Tibial artery (tissue), 4 donors: ENCODE data around the gene ELMO2.
A peak's percentile ranks its signal among the peaks of the same experiment; 100 is the strongest.

Experiments used
- DNase-seq, 2 donors: peaks; one replicate each; pipeline ENCODE4 v3.0.0-alpha.2; 2019
- H3K27ac ChIP-seq, 2 donors: fragments of 200-600 bp; sonication (generic) in 1 of 2; 1 replicate in 1 of 2; 2 replicates in 1 of 2; pipeline ENCODE4 v1.5.1; 2018 to 2019; ENCODE audit warnings: mild to moderate bottlenecking in 1 of 2
- H3K27me3 ChIP-seq, 2 donors: fragments of 200-600 bp; sonication (generic) in 1 of 2; one replicate each; pipeline versions ENCODE4 v1.5.1 to v1.6.0; 2016 to 2019
- H3K36me3 ChIP-seq, 3 donors: fragments of 200-600 bp; sonication (generic) in 2 of 3; one replicate each; pipeline ENCODE4 v1.5.1; 2016 to 2019; ENCODE audit warnings: mild to moderate bottlenecking in 2 of 3
- H3K4me1 ChIP-seq, 4 donors: fragments of 200-600 bp; sonication (generic) in 2 of 4; 1 replicate in 3 of 4; 2 replicates in 1 of 4; pipeline ENCODE4 v1.5.1; 2016 to 2019
- H3K4me3 ChIP-seq, 2 donors: fragments of 200-600 bp; sonication (generic) in 1 of 2; 1 replicate in 1 of 2; 2 replicates in 1 of 2; pipeline ENCODE4 v1.5.1; 2018 to 2019; ENCODE audit warnings: mild to moderate bottlenecking in 2 of 2
- H3K9me3 ChIP-seq, 3 donors: fragments of 200-600 bp; sonication (generic) in 1 of 3; one replicate each; pipeline ENCODE4 v1.5.1; 2016 to 2019
- CTCF ChIP-seq, 2 experiments: fragments of 200-600 bp in 1 of 2; fragments of 450-650 bp in 1 of 2; IDR thresholded peaks; one replicate each; pipeline ENCODE4 v1.5.1; 2017 to 2019; ENCODE audit warnings: antibody characterized with exemption in 2 of 2, mild to moderate bottlenecking in 1 of 2, moderate library complexity in 1 of 2
- intact Hi-C: fragments of 100-400 bp; cut with DNase I; formaldehyde crosslinking; loops from one replicate; pipeline ENCODE4 v1.15.0; 2023; ENCODE audit warnings: low total_unique reads

ELMO2 gene

DNA sequence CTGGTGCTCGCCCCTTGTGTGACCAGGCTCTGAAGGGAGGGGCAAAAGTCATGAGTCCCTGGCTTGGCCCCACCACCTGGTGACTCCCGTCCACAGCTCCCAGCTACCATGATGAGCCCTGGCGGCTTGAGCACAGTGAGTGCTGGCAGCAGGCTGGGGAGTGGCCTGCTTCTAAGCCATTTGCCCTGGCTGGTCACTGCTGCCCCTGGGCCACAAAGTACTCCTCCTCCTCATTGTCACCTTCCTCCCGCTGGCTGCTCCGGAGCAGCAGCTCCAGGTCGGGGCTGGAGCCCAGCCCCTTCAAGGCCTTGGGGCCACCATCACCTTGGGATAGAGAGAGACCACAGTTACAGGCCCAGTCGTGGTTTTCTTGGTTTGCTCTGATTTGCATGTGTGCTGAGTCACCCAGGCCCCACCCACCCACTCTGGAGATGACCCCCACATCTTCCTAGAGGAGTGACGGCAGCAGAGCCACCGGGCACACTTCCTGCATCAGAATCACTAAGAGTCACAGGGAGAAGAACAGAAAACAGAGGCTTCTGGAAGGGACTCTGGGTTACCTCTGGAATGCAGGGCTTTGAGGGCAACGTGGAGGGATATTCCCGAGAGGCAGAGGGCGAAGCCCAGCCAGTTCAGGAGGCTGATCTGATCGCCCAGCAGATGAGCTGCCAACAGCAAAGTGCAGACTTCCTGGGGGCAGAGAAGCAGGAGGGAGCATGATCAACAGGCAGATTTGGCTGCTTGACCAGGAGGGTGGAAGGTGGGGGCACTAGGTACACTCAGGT lies 56.0 kb downstream of the ELMO2 start:
- intact Hi-C loops: loop anchor here (10.0 kb wide), 1 partner anchor 256 kb away; no protein-coding TSS in a partner anchor
- no peak overlapping the region for H3K4me3 ChIP-seq
- no peak overlapping the region for H3K27ac ChIP-seq
- peaks cover 0 to 18% (median 3%) of the 10 kb centered on the region in 4 donors for H3K4me1 ChIP-seq
- no peaks in the 10 kb centered on the region for H3K9me3 ChIP-seq
- no peak for DNase-seq
- no peak for TF ChIP-seq CTCF (IDR thresholded peaks at IDR 0.05)
- H3K27me3 ChIP-seq: no peaks in the 10 kb centered on the region
- peaks cover 20 to 61% (median 25%) of the 10 kb centered on the region in 3 donors for H3K36me3 ChIP-seq

- intact Hi-C loops: loop anchor here (10.0 kb wide), 1 partner anchor 255 kb away; no protein-coding TSS in a partner anchor
- no peak for DNase-seq
- Histone ChIP-seq H3K4me1 (peaks cover 0 to 18% (median 3%) of the 10 kb centered on the region in 4 donors), H3K4me3 (no peak overlapping the region), H3K27me3 (no peaks in the 10 kb centered on the region), H3K9me3 (no peaks in the 10 kb centered on the region), H3K36me3 (peaks cover 20 to 54% (median 25%) of the 10 kb centered on the region in 3 donors), H3K27ac (no peak overlapping the region)
- TF ChIP-seq CTCF (IDR thresholded peaks at IDR 0.05): no peak
Measured at GRCh38 chr20:46349742-46350056, 56.7 kb downstream of the ELMO2 start.

- Histone ChIP-seq H3K4me3 (no peak overlapping the region), H3K9me3 (no peaks in the 10 kb centered on the region), H3K27me3 (no peaks in the 10 kb centered on the region), H3K36me3 (peaks cover 20 to 49% (median 25%) of the 10 kb centered on the region in 3 donors), H3K27ac (no peak overlapping the region), H3K4me1 (peaks cover 0 to 18% (median 3%) of the 10 kb centered on the region in 4 donors)
- DNase-seq: peak in 1 of 2 donors; percentile 75
- TF ChIP-seq CTCF (IDR thresholded peaks at IDR 0.05): peak; percentile 44 to 47
- intact Hi-C loops: no loop called here
Measured at GRCh38 chr20:46349035-46349741, 57.2 kb downstream of the ELMO2 start.

- H3K4me3 ChIP-seq: no peak overlapping the region
- peaks cover 0 to 3% of the 10 kb centered on the region in 2 donors for H3K27me3 ChIP-seq
- intact Hi-C loops: no loop called here
- H3K4me1 ChIP-seq: peaks cover 0 to 18% (median 7%) of the 10 kb centered on the region in 4 donors
- H3K27ac ChIP-seq: no peak overlapping the region
- TF ChIP-seq CTCF (IDR thresholded peaks at IDR 0.05): no peak
- H3K36me3 ChIP-seq: peaks cover 20 to 45% (median 25%) of the 10 kb centered on the region in 3 donors
- DNase-seq: no peak
- no peaks in the 10 kb centered on the region for H3K9me3 ChIP-seq
Measured at GRCh38 chr20:46347841-46348803, 58.3 kb downstream of the ELMO2 start.

GRCh38 chr20:46346770-46347169 lies 59.6 kb downstream of the ELMO2 start:
- H3K27ac ChIP-seq: no peak overlapping the region
- peaks cover 0 to 18% (median 9%) of the 10 kb centered on the region in 4 donors for H3K4me1 ChIP-seq
- no peaks in the 10 kb centered on the region for H3K9me3 ChIP-seq
- TF ChIP-seq CTCF (IDR thresholded peaks at IDR 0.05): no peak
- intact Hi-C loops: no loop called here
- H3K36me3 ChIP-seq: peaks cover 18 to 40% (median 22%) of the 10 kb centered on the region in 3 donors
- no peak for DNase-seq
- H3K27me3 ChIP-seq: peaks cover 0 to 17% of the 10 kb centered on the region in 2 donors
- H3K4me3 ChIP-seq: no peak overlapping the region
